HepG2 (cell line): ENCODE results near the gene PODXL2. TPM values are rescaled to one million over a fixed set of nuclear protein-coding genes. Genes with fewer than 3 reads are reported as not detected.

Experiments used
- AHR ChIP-seq: IDR thresholded peaks from 2 replicates; pipeline ENCODE4 v1.6.1; 2018; ENCODE audit warnings: missing genetic modification reagents, missing compliant biosample characterization
- HNF1A ChIP-seq, 2 experiments: sonication (generic) in 1 of 2; formaldehyde crosslinking in 1 of 2; IDR thresholded peaks; 2 replicates each; pipeline versions ENCODE4 v1.4.0 to v1.6.1; 2016 to 2020; ENCODE audit warnings: borderline replicate concordance in 1 of 2, low read depth in 1 of 2, mild to moderate bottlenecking in 1 of 2, missing genetic modification reagents in 1 of 2
- HOXA7 ChIP-seq: sonication (generic); formaldehyde crosslinking; IDR thresholded peaks from 2 replicates; pipeline ENCODE4 v1.8.1; 2022; ENCODE audit warnings: mild to moderate bottlenecking, missing genetic modification reagents, moderate library complexity
- KLF16 ChIP-seq, 2 experiments: sonication (generic) in 1 of 2; formaldehyde crosslinking in 1 of 2; IDR thresholded peaks; 2 replicates each; pipeline versions ENCODE4 v1.6.1 to v1.8.0; 2016 to 2023; ENCODE audit warnings: missing genetic modification reagents in 2 of 2, missing compliant biosample characterization in 1 of 2
- MTA1 ChIP-seq: sonication (generic); formaldehyde crosslinking; IDR thresholded peaks from 2 replicates; pipeline ENCODE4 v1.4.0; 2020; ENCODE audit warnings: missing genetic modification reagents, mild to moderate bottlenecking, borderline replicate concordance
- NCOA5 ChIP-seq: sonication (generic); formaldehyde crosslinking; IDR thresholded peaks from 2 replicates; pipeline ENCODE4 v1.4.0; 2020; ENCODE audit warnings: missing genetic modification reagents
- SNAPC2 ChIP-seq: sonication (generic); formaldehyde crosslinking; IDR thresholded peaks from 2 replicates; pipeline ENCODE4 v1.8.1; 2022; ENCODE audit warnings: mild to moderate bottlenecking, missing genetic modification reagents
- SP5 ChIP-seq: IDR thresholded peaks from 2 replicates; pipeline ENCODE4 v1.6.1; 2016; ENCODE audit warnings: low read depth, borderline replicate concordance
- TEAD2 ChIP-seq: sonication (generic); formaldehyde crosslinking; IDR thresholded peaks from 2 replicates; pipeline ENCODE4 v1.9.0; 2021; ENCODE audit warnings: missing genetic modification reagents
- ZNF331 ChIP-seq: sonication (generic); formaldehyde crosslinking; IDR thresholded peaks from 2 replicates; pipeline ENCODE4 v1.4.0; 2020; ENCODE audit warnings: missing genetic modification reagents
- ZNF44 ChIP-seq: sonication (generic); formaldehyde crosslinking; IDR thresholded peaks from 2 replicates; pipeline ENCODE4 v1.5.1; 2020; ENCODE audit warnings: mild to moderate bottlenecking, missing genetic modification reagents
- ZNF558 ChIP-seq: sonication (generic); formaldehyde crosslinking; IDR thresholded peaks from 2 replicates; pipeline ENCODE4 v1.9.0; 2022; ENCODE audit warnings: mild to moderate bottlenecking, missing genetic modification reagents, borderline replicate concordance
- ZNF572 ChIP-seq: sonication (generic); formaldehyde crosslinking; IDR thresholded peaks from 2 replicates; pipeline ENCODE4 v1.5.1; 2020; ENCODE audit warnings: mild to moderate bottlenecking, missing genetic modification reagents
- ZNF674 ChIP-seq: sonication (generic); formaldehyde crosslinking; IDR thresholded peaks from 2 replicates; pipeline ENCODE4 v1.5.0; 2020; ENCODE audit warnings: low read depth, mild to moderate bottlenecking, missing genetic modification reagents
- ZSCAN25 ChIP-seq: sonication (generic); formaldehyde crosslinking; IDR thresholded peaks from 2 replicates; pipeline ENCODE4 v1.8.0; 2022; ENCODE audit warnings: mild to moderate bottlenecking, missing genetic modification reagents
- polyA plus RNA-seq, 8 experiments: library from polyadenylated mRNA; depleted of rRNA in 3 of 8; stranded (reverse) in 7 of 8; unstranded in 1 of 8; fragments of >200 nt; fragmentation: Illumina TruSeq in 4 of 8; extraction: Trizol in 4 of 8; gene quantifications; 2 replicates each; pipeline versions ENCODE4 v1.2.1 to v1.2.3, GENCODE V29; 2011 to 2016; ENCODE audit warnings: low read depth in 4 of 8, missing spikeins in 1 of 8, mixed read lengths in 1 of 8; ENCODE audit not compliant: insufficient read depth in 1 of 8
- total RNA-seq, 5 experiments: library from RNA; depleted of rRNA; stranded (reverse); fragments of >200 nt; fragmentation: Illumina TruSeq; extraction: Trizol; gene quantifications; 2 replicates each; pipeline ENCODE4 v1.2.3, GENCODE V29; 2016; ENCODE audit warnings: low read depth in 1 of 5
- TF ChIP-seq, protein P1 (sequence below): sonication (generic); formaldehyde crosslinking; IDR thresholded peaks from 2 replicates; pipeline ENCODE4 v1.8.0; 2023; ENCODE audit warnings: mild to moderate bottlenecking, missing genetic modification reagents
- TF ChIP-seq, protein P2 (sequence below): sonication (generic); formaldehyde crosslinking; IDR thresholded peaks from 2 replicates; pipeline ENCODE4 v1.4.0; 2020; ENCODE audit warnings: mild to moderate bottlenecking, missing genetic modification reagents, borderline replicate concordance

PODXL2 gene
- total and polyA plus RNA-seq, 2 of the 13 experiments (the other 11 are each of a cell fraction or from before 2014, with no cell fraction given), result 20.4 to 25.1 TPM

DNA sequence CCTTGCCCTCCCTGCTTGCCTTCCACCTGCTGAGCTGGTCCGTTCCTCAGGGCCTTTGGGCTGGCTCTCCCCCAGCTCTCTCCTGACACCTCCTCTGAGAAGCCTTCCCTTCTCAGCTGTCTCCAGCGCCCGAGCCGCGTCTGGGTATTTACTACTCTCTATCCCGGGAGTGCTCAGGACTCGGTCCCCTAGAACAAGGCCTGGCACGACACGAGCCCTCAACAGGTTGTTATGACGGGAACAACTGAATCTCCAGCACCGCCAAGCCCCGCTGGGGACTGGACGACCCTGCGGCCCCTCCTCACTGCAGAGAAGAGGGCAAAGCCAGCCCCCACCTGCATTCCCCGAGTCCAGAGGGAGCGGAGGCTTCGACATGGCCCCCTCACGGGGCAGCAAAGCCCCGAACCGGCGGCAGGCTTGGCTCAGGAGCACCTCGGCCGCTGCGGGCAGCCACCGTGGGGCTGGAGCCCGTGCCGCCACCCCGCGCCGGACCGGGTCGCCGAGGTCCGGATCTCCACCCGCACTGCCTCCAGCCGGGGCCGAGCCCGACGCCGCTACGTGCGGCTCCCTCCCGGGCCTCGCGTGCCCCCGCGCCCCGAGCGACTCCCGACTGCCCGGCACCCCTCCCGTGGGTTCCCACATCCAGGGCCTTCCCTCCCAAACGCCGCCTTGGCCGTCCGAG lies 39.2 kb upstream of the PODXL2 start (continued):
- TF ChIP-seq, protein P1, sequence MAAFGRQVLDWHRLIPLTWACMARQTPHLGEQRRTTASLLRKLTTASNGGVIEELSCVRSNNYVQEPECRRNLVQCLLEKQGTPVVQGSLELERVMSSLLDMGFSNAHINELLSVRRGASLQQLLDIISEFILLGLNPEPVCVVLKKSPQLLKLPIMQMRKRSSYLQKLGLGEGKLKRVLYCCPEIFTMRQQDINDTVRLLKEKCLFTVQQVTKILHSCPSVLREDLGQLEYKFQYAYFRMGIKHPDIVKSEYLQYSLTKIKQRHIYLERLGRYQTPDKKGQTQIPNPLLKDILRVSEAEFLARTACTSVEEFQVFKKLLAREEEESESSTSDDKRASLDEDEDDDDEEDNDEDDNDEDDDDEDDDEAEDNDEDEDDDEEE, result peak; percentile 63; the same call in 1 of the 2 replicates
- TF ChIP-seq, protein P2, sequence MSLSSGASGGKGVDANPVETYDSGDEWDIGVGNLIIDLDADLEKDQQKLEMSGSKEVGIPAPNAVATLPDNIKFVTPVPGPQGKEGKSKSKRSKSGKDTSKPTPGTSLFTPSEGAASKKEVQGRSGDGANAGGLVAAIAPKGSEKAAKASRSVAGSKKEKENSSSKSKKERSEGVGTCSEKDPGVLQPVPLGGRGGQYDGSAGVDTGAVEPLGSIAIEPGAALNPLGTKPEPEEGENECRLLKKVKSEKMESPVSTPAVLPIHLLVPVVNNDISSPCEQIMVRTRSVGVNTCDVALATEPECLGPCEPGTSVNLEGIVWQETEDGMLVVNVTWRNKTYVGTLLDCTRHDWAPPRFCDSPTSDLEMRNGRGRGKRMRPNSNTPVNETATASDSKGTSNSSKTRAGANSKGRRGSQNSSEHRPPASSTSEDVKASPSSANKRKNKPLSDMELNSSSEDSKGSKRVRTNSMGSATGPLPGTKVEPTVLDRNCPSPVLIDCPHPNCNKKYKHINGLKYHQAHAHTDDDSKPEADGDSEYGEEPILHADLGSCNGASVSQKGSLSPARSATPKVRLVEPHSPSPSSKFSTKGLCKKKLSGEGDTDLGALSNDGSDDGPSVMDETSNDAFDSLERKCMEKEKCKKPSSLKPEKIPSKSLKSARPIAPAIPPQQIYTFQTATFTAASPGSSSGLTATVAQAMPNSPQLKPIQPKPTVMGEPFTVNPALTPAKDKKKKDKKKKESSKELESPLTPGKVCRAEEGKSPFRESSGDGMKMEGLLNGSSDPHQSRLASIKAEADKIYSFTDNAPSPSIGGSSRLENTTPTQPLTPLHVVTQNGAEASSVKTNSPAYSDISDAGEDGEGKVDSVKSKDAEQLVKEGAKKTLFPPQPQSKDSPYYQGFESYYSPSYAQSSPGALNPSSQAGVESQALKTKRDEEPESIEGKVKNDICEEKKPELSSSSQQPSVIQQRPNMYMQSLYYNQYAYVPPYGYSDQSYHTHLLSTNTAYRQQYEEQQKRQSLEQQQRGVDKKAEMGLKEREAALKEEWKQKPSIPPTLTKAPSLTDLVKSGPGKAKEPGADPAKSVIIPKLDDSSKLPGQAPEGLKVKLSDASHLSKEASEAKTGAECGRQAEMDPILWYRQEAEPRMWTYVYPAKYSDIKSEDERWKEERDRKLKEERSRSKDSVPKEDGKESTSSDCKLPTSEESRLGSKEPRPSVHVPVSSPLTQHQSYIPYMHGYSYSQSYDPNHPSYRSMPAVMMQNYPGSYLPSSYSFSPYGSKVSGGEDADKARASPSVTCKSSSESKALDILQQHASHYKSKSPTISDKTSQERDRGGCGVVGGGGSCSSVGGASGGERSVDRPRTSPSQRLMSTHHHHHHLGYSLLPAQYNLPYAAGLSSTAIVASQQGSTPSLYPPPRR (CRISPR knock-in tag), result 0 out of 2 replicates have a peak, but pooled peaks have one; percentile 13
- TF ChIP-seq HNF1A (IDR thresholded peaks at IDR 0.05; ENCODE audit: low read depth), result no peak
- TF ChIP-seq HNF1A (CRISPR knock-in tag; IDR thresholded peaks at IDR 0.05; ENCODE audit: borderline replicate concordance), result 0 out of 2 replicates have a peak, but pooled peaks have one; percentile 6
- no peak for TF ChIP-seq SNAPC2 (CRISPR knock-in tag)
- no peak for TF ChIP-seq ZNF44 (CRISPR knock-in tag)
- no peak for TF ChIP-seq NCOA5 (CRISPR knock-in tag)
- no peak for TF ChIP-seq ZSCAN25 (CRISPR knock-in tag)
- TF ChIP-seq ZNF674 (CRISPR knock-in tag), result no peak
- TF ChIP-seq ZNF331 (CRISPR knock-in tag), result no peak
- TF ChIP-seq AHR, result no peak
- no peak for TF ChIP-seq SP5 (CRISPR knock-in tag)
- no peak for TF ChIP-seq ZNF558 (CRISPR knock-in tag)
- 0 out of 2 replicates have a peak, but pooled peaks have one; percentile 6 for TF ChIP-seq MTA1 (CRISPR knock-in tag)
- TF ChIP-seq TEAD2 (CRISPR knock-in tag), result no peak
- 0 out of 4 replicates have a peak, but pooled peaks of 1 of the 2 experiments have one; percentile 29 for TF ChIP-seq KLF16 (CRISPR knock-in tag; IDR thresholded peaks at IDR 0.05)
- no peak for TF ChIP-seq HOXA7 (CRISPR knock-in tag)
- peak; percentile 53; the same call in 1 of the 2 replicates for TF ChIP-seq ZNF572 (CRISPR knock-in tag)
